Neural progenitor cell (in vitro differentiated cells): ENCODE data around the gene GRK3.

Source experiments
- CTCF ChIP-seq: fragments of 200-600 bp; sonication (generic); IDR thresholded peaks from 2 replicates; pipeline ENCODE4 v1.5.1; 2017; ENCODE audit warnings: antibody characterized with exemption, mild to moderate bottlenecking
- EZH2 ChIP-seq: fragments of 200-600 bp; sonication (generic); IDR thresholded peaks from 2 replicates; pipeline ENCODE4 v1.6.1; 2017; ENCODE audit warnings: antibody characterized with exemption, mild to moderate bottlenecking, moderate library complexity

DNA sequence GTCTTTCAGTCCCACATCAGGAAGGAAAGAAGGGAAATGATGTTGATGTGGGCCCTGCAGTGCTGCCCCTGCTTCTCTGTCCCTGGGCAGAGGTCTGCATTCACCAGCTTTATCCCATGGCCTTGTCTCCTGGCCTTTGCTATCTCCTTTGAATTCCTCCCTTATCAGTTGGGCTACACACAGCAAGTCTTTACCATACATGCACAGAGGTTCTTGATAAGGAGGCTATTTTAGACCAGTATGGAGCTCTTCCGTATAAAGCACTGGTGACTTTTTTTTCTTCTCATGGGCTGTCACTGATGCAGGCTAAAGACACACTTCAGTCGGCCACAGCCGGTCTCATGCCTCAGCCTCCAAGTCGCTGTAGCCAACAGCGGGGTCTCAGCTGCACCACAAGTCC, 197.7 kb downstream of the GRK3 start:
- TF ChIP-seq CTCF (no peak), EZH2 (no peak)
